Midbrain (tissue), 1 donor: ENCODE data around the gene CAPZB.
"Not testable (repeated sequence)": the region's sequence is repeated elsewhere in the genome, so short reads cannot be mapped to it uniquely, and the experiment has no call there.

ENCODE experiments used
- DNase-seq: peaks from one replicate; lab custom pipeline; 2025; lab: John Stamatoyannopoulos, UW

CAPZB gene

DNA sequence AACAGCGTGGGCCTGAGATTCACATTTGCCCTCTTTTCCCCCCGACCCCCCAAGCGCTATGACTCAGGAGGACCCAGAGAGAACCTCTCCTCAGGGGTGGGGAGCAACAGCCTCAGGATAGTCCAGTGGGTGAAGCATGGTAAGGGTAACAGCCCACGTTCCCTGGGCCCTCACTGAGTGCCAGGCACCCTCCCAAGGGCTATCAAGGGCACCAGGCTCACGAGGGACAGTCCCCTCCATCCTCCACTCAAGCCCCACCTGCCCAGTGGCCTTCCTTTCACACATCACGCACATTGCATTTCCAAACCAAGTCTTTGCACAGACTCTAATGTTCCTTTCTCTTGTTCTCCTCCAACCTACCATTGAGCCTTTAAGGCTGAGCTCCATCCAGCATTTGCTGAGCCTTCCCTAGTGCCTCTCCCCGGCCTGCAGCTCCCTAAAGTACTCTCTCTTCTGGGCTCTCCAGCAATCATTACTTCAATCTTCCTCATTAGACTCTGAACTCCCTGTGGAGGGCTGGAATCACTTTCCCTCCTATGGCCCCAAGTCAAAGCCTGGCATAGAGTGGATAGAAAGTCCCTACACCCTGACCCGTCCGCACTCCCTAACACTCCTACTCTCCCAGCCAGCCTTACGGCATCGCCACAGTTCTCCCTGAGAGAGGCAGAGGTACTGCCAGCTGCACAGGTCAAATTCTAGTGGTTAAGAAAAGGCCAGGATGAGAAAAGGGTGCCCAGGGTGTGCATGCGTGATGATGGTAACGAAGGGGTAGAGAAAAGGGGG lies 174.4 kb downstream of the CAPZB start:
- no peak for DNase-seq

DNA sequence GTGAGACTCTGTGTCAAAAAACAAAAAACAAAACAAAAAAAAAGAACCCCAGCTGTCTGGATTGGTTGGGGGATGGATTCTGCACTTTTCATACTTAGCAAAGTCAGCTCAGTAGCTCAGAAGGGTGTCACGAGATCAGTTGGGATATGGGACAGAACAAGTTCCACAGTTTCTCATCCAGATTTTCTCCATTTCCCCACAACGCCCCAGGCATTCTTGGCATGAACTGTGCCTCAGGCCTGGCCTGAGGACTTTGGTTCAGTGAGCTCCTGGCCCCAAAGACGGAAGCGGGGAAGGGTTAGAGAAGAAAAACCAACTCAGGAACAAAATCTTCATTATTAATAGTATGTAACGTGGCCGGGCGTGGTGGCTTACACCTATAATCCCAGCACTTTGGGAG lies 175.3 kb downstream of the CAPZB start:
- no peak for DNase-seq

DNA sequence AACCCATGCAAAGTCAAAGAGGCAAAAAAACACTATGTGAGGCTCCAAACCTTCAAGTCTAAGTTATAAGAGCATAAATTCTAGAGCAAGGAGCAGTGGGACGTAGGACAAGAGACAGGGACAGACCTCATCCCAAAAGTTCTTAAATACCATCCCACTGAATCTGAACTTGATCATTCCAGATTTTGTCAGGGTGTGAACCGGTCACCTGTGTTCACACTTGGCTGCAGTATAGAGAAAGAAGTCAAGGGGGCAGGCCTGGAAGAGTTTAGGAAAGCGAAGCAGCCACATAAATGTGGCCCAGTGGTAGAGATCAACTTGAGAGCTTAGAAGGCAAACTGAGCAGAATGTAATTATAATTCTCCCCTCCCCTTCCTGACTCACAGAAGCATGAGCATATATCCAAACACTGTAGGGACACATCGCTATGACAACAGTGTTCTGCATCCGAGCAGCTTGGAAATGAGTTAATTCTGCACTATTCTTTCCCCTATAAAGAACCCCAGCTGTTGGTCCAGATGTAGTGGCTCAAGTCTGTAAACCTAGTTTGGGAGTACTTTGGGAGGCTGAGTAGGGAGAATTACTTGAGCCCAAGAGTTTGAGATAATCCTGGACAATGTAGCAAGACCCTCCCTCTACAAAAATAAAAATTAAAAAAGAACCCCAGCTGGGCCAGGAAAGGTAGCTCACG lies 176.1 kb downstream of the CAPZB start:
- DNase-seq = no peak

DNA sequence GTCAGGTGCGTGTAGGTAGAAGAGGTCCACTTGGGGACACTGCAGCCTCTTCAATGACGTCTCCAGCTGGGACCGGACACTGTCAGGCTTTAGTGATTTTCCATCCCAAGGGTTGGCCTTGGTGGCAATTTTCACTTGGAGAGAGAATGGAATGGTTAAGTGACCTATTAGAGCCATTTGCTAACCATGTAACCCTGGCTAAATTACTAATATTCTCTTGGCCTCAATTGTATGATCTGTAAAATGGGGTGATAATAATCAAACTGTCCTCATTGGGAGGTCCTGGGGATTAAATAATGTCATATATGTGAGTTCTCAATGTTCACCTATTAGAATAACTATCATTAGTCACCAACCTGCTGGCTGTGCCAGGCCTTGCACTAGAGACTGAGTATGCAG lies 176.8 kb downstream of the CAPZB start:
- no peak for DNase-seq

DNA sequence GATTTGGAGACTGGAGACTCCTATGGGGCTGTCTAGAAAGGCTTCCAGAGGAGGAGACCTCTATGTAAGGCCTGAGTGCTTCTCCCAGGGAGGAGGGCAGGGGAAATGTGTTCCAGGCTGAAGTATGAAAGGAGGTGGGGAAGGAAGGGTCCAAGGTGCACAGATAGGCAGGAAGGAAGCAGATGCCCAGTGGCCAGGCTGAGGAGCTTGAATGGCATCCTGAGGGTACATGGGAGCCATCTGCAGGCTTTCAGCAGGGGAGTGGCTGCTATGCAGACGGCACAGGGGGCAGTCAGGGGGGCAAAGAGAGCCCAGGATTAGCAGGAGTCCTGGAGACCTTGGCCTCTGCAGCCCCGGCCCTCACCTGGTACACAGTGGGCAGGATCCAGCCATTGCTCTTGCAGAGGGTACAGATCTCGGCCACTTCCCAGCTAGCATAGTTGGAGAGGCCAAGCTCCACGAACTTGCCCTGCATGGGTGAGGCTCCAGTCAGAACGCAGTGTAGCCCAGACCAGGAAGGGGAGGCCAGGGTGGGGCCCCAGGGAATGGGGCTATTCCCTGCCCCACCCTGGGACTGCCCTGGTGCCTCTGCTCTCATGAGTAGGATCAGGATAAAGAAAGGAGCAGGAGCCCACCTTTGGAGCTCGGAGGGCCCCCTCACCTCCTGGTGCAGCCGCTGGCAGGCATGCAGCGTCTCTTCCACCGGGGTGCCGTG lies 177.4 kb downstream of the CAPZB start:
- DNase-seq = no peak

DNA sequence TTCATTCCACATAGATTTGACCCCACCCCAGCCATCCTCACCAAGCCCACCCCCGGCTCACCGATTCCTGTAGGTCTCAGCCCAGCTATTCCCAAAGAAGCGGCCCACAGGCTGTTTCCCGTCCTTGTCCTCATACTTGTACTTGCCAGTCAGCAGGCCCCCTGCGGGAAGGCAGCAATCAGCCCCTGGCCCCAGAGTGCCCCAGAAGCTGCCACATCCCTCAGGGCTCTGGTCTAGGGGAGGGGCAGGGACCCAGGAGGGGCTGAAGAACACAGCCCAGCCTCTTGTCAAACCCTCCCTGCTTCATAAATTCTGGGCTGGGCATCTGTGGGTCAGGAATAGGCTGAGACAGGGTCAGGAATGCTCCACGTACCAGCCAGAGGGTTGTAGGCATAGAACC lies 178.4 kb downstream of the CAPZB start:
- DNase-seq = no peak

DNA sequence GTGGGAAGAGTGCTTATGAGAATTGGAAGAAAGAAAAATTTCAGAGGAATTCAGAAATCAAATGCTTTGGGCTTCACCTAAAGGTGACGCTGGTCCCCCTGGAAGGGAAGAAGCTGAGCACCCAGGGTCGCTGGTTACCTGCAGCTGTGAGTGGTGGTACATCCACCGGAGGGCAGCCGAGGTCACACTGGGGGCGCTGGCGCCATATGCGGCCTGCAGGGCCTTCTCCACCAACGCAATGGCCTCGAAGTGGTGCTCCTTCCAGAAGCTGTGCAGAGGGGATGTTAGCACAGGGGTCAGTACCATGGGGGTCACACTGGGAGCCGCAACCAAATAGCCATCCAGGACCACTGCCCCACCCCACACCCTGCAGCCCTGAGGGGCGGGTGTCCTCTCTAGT lies 179.5 kb downstream of the CAPZB start:
- no peak for DNase-seq

DNA sequence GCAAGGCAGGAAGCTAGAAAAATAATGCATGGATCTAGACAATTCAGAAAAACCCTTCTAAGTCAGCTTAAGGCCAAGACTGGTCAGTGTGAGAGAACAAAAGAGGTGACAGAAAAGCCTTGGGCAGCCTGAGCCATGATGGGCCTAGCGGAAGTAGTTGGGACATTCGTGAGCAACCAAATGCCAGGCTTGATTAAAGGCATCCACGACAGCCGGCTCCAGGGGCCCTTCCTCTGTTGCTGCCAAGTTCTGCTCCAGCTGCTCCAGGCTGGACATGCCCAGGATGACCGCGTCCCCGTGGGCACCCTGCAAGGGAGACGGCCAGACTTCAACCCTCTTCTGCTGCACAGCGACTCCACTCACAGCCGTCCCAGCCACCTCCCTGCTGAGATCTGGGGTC lies 181.3 kb downstream of the CAPZB start:
- DNase-seq = not testable (repeated sequence)

DNA sequence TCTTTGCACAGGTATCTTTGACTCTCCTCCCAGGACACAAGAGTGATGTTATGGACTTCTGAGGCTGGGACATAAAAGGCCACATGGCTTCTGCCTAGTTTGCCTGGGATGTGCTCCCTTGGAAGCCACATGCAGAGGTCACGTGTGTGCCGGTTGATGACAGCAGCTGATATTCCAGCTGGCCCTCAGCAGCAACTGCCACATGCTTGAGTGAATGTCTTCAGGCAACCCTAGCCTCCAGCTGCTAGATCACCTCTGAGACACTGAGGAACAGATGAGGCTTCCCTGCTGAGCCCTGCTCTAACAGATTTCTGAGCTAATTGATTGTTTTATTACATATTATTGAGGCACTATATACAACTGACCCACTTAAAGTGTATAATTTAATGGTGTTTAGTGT lies 185.1 kb downstream of the CAPZB start:
- DNase-seq = no peak

DNA sequence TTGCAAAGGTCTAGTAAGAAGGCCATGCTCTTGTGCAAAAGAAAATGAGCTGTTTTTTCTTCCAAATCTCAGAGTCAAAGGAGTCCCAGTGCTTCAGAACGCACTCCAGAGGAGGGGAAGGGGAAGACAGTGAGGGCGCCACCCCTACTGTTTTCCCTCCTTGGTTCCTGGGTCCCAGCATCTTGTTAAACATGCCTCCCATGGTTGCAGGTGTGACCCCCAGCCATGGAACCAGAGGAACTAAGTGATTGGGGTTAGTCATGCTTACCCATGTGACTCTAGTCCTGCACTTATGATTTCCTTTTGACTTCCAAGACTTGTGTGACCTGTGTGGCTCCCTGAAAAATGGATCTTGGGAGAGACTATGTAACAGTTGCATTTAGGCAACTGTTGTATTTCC lies 190.7 kb downstream of the CAPZB start:
- no peak for DNase-seq

DNA sequence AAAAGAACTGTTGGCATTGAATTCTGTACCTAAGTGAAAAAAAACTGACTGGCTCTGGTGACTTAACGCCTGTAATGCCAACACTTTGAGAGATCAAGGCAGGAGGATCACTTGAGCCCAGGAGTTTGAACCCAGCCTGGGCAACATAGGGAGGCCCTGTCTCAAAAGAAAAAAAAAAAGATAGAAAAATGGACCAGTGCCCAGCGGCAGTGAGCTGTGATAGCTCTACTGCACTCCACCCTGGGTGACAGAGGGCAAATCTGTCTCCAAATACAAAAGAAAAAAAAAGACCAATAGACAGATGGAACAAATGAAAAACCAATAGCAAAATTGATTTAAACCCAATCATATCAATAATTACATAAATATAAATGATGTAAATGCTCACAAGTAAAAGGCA lies 196.1 kb downstream of the CAPZB start:
- DNase-seq = no peak
